Osteocyte (in vitro differentiated cells): ENCODE results near the gene PADI4. TPM values are rescaled to one million over a fixed set of nuclear protein-coding genes. Genes with fewer than 3 reads are reported as not detected.

Experiments used
- DNase-seq: peaks from one replicate; pipeline ENCODE4 v3.0.0; 2021; ENCODE audit warnings: mixed read lengths; ENCODE audit not compliant: unreplicated experiment; ENCODE audit errors: extremely low spot score
- H3K27ac Mint-ChIP-seq: one replicate; pipeline ENCODE4 v1.8.0; 2021; ENCODE audit warnings: mild to moderate bottlenecking, mixed read lengths; ENCODE audit not compliant: unreplicated experiment
- H3K27me3 Mint-ChIP-seq: one replicate; pipeline ENCODE4 v1.8.0; 2021; ENCODE audit warnings: mixed read lengths; ENCODE audit not compliant: unreplicated experiment
- H3K36me3 Mint-ChIP-seq: one replicate; pipeline ENCODE4 v1.8.0; 2021; ENCODE audit warnings: mixed read lengths; ENCODE audit not compliant: unreplicated experiment
- H3K4me1 Mint-ChIP-seq: one replicate; pipeline ENCODE4 v1.8.0; 2021; ENCODE audit warnings: mixed read lengths; ENCODE audit not compliant: unreplicated experiment
- H3K4me3 Mint-ChIP-seq: one replicate; pipeline ENCODE4 v1.8.0; 2021; ENCODE audit warnings: mild to moderate bottlenecking, moderate library complexity, mixed read lengths; ENCODE audit not compliant: unreplicated experiment
- H3K9me3 Mint-ChIP-seq: one replicate; pipeline ENCODE4 v1.8.0; 2021; ENCODE audit warnings: mixed read lengths; ENCODE audit not compliant: unreplicated experiment
- CTCF ChIP-seq: fragments of 200-600 bp; sonication (generic); IDR thresholded peaks from 2 replicates; pipeline ENCODE4 v1.5.0; 2021; ENCODE audit warnings: antibody characterized with exemption, mild to moderate bottlenecking, moderate library complexity
- total RNA-seq: library from RNA; stranded (reverse); gene quantifications from 2 replicates; pipeline ENCODE4 v1.2.1, GENCODE V29; 2021

Gene PADI4
- total RNA-seq, 1 donor from 2014 or later: not detected

GRCh38 chr1:17292299-17293160 is 15.5 kb upstream of the PADI4 start:
- Mint-ChIP-seq H3K27me3 (peaks cover 5% of the 10 kb centered on the region), H3K4me1 (peaks cover 25% of the 10 kb centered on the region), H3K36me3 (no peaks in the 10 kb centered on the region), H3K9me3 (no peaks in the 10 kb centered on the region), H3K4me3 (no peak overlapping the region), H3K27ac (no peak overlapping the region)
- no peak for DNase-seq
- no peak for TF ChIP-seq CTCF

DNA sequence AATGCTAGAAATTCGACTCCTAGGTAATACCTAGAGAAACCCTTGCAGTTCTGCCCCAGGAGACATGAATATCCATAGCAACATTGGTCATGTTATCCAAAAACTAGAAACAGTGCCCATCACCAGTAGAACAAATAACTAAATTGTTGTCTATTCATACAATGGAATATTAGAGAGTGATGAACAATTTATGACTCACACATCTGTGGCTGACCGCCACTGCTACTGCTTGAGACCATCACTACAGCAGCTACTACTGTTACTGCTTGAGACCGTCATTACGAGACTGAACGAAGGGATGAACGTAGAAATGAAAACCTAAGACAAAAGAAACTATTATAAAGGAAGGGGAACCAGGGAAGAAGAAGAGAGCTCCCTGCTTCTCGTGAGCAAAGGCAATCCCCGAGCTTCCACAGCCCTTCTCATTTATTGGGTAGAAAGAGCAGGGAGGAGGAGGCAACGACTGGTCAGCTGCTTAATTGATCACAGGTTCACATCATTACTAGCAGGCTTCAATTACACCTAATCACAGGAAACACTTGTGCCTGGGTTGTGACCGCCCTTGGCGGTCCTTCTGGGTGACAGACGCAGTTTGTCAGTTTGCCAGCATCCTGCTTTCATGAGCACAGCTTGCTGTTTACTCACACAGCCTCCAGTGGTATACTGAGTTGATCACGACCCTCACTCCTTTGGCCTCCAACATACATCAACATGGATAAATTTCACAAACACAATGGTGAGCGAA is 14.1 kb upstream of the PADI4 start:
- DNase-seq: no peak
- Mint-ChIP-seq H3K27me3 (peaks cover 13% of the 10 kb centered on the region), H3K9me3 (peaks cover 3% of the 10 kb centered on the region), H3K36me3 (no peaks in the 10 kb centered on the region), H3K27ac (no peak overlapping the region), H3K4me3 (no peak overlapping the region), H3K4me1 (peaks cover 16% of the 10 kb centered on the region)
- no peak for TF ChIP-seq CTCF

GRCh38 chr1:17295292-17295691 is 12.7 kb upstream of the PADI4 start:
- Mint-ChIP-seq H3K27me3 (peaks cover 21% of the 10 kb centered on the region), H3K4me3 (no peak overlapping the region), H3K4me1 (peaks cover 7% of the 10 kb centered on the region), H3K9me3 (peaks cover 5% of the 10 kb centered on the region), H3K27ac (no peak overlapping the region), H3K36me3 (no peaks in the 10 kb centered on the region)
- no peak for TF ChIP-seq CTCF
- DNase-seq: no peak

DNA sequence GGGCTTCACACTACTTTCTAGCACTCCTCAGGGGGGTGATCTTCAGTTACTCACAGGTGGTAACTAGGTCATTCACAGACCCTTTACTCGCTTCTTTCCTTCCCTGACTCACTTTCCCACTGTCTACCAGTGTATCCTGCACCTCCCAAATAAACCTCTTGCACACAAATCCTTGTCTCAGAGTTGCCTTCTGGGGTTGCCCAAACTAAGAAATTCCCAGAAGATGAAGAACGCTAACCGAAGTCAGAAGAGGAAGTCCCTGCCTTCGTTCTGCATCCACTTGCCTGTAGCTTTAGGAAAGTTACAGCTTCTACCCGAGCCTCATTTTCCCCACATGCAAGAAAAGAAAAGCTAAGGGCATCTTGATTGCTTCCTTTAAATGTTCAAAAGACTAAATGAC is 11.9 kb upstream of the PADI4 start:
- H3K9me3 Mint-ChIP-seq: peaks cover 5% of the 10 kb centered on the region
- no peak overlapping the region for H3K27ac Mint-ChIP-seq
- H3K4me3 Mint-ChIP-seq: no peak overlapping the region
- H3K36me3 Mint-ChIP-seq: no peaks in the 10 kb centered on the region
- H3K4me1 Mint-ChIP-seq: peaks cover 4% of the 10 kb centered on the region
- H3K27me3 Mint-ChIP-seq: peaks cover 21% of the 10 kb centered on the region
- no peak for TF ChIP-seq CTCF
- DNase-seq: no peak

GRCh38 chr1:17297991-17298390 is 10.0 kb upstream of the PADI4 start:
- no peak overlapping the region for H3K4me3 Mint-ChIP-seq

More at GRCh38 chr1:17297991-17298390, 10.0 kb upstream of the PADI4 start:
- Mint-ChIP-seq H3K9me3 (peaks cover 16% of the 10 kb centered on the region), H3K36me3 (peaks cover 9% of the 10 kb centered on the region), H3K27ac (no peak overlapping the region), H3K4me1 (peaks cover 2% of the 10 kb centered on the region), H3K27me3 (peaks cover 21% of the 10 kb centered on the region)
- TF ChIP-seq CTCF: no peak
- no peak for DNase-seq
